Fibroblast of gingiva (primary cell): ENCODE results near the gene SNRNP25.
A peak's percentile ranks its signal among the peaks of the same experiment; 100 is the strongest.
"Not testable (repeated sequence)": the region's sequence is repeated elsewhere in the genome, so short reads cannot be mapped to it uniquely, and the experiment has no call there.

ENCODE experiments used
- DNase-seq: peaks from one replicate; pipeline ENCODE4 v3.0.0-alpha.2; 2011; ENCODE audit warnings: low read depth

The SNRNP25 gene

DNA sequence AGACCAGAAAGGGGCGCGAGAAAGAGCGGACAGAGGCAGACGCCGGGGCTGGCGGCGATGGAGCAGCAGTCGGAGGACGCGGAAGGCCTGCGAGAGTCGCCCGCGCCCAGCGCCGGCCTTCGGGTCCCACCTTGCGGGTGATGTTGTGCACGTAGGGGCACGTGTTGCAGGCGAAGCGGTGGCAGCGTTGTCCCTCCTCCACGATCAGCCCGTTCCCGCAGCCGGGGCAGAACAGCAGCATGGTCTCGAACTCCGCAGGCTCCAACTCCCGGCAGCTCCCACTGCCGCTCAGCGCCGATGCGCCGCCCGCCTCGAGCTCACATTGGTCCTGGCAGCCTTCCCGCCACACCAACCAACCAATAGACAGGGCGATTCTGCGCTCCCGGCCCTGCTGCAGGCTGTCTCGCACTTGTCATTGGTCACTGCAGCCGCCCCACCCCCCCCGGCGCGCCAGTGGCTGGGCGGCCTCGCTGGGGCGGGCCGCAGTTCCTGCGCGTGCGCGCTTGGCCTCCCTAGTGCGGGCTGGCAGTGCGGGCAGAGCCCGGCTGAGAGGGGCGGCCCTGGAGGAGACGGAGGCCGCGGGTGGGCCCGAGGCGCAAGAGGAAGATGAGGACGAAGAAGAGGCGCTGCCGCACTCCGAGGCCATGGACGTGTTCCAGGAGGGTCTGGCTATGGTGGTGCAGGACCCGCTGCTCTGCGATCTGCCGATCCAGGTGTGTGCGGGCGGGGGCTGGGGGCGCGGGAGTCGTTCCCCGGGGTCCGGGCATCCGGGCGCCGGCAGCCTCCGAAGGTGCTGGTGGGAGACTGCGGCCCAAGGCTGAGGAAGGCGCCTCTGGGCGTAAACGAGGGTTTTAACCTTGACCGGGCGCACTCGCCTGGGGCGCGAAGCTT lies at the start of gene SNRNP25, which contains the start of gene POLR3K:
TSS of gene SNRNP25 (plus strand) at position 483 of the 891 bp plus-strand sequence. CDS start at position 672, 189 bp downstream.
TSS of gene POLR3K (minus strand) at position 263 of the 891 bp plus-strand sequence. CDS start at position 241, 22 bp downstream.
- DNase-seq, result peak; percentile 98

DNA sequence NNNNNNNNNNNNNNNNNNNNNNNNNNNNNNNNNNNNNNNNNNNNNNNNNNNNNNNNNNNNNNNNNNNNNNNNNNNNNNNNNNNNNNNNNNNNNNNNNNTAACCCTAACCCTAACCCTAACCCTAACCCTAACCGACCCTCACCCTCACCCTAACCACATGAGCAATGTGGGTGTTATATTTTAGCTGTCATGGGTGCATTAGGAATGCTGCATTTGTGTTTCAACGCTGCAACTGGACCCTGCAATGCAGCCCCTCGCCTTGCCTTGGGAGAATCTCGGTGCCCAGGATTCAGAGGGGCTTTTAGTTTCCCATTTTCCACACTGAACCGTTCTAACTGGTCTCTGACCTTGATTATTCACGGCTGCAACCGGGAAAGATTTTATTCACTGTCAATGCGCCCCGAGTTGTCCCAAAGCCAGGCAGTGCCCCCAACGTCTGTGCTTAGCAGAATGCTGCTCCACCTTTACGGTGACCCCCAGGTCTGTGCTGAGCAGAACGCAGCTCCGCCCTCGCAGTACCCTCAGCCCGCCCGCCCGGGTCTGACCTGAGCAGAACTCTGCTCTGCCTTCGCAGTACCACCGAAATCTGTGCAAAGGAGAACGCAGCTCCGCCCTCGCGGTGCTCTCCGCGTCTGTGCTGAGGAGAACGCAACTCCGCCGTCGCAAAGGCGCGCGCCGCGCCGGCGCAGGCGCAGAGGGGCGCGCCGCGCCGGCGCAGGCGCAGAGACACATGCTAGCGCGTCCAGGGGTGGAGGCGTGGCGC lies 43.5 kb upstream of the SNRNP25 start:
- DNase-seq, result no peak

DNA sequence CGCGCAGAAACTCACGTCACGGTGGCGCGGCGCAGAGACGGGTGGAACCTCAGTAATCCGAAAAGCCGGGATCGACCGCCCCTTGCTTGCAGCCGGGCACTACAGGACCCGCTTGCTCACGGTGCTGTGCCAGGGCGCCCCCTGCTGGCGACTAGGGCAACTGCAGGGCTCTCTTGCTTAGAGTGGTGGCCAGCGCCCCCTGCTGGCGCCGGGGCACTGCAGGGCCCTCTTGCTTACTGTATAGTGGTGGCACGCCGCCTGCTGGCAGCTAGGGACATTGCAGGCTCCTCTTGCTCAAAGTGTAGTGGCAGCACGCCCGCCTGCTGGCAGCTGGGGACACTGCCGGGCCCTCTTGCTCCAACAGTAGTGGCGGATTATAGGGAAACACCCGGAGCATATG lies 42.9 kb upstream of the SNRNP25 start:
- not testable (repeated sequence) for DNase-seq

DNA sequence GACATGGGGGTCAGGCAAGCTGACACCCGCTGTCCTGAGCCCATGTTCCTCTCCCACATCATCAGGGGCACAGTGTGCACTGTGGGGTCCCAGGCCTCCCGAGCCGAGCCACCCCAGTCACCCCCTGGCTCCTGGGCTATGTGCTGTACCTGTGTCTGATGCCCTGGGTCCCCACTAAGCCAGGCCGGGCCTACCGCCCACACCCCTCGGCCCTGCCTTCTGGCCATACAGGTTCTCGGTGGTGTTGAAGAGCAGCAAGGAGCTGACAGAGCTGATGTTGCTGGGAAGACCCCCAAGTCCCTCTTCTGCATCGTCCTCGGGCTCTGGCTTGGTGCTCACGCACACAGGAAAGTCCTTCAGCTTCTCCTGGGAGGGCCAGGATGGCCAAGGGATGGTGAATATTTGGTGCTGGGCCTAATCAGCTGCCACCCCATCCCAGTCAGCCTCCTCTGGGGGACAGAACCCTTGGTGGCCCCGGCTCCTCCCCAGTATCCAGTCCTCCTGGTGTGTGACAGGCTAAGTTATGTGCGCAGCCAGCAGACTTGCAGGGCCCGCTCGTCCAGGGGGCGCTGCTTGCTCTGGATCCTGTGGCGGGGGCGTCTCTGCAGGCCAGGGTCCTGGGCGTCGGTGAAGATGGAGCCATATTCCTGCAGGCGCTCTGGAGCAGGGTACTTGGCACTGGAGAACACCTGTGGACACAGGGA lies 36.4 kb upstream of the SNRNP25 start:
- DNase-seq, result not testable (repeated sequence)

DNA sequence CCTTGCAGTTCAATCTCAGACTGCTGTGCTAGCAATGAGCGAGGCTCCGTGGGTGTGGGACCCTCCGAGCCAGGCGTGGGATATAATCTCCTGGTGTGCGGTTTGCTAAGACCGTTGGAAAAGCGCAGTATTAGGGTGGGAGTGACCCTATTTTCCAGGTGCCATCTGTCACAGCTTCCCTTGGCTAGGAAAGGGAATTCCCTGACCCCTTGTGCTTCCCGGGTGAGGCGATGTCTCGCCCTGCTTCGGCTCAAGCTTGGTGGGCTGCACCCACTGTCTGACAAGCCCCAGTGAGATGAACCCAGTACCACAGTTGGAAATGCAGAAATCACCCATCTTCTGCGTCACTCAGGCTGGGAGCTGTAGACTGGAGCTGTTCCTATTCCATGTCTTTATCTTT lies 32.7 kb upstream of the SNRNP25 start:
- DNase-seq, result not testable (repeated sequence)

DNA sequence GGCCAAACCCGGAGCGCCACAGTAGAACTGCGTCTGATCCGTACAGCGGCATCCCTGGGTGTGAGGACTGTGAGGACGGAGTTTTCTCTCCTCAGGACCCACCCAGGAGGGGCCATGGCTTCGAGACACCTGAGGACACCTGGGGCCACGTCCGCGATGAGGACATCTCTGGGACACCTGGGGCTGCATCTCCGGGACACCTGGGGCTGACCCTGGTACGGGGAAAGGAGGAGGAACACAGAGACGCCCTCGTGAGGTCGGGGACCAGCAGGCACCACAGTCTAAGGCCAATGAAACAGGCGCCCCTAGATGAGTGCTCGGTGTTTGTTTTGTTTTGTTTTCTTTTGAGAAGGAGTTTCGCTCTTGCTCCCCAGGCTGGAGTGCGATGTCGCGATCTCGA lies 29.5 kb upstream of the SNRNP25 start:
- not testable (repeated sequence) for DNase-seq

DNA sequence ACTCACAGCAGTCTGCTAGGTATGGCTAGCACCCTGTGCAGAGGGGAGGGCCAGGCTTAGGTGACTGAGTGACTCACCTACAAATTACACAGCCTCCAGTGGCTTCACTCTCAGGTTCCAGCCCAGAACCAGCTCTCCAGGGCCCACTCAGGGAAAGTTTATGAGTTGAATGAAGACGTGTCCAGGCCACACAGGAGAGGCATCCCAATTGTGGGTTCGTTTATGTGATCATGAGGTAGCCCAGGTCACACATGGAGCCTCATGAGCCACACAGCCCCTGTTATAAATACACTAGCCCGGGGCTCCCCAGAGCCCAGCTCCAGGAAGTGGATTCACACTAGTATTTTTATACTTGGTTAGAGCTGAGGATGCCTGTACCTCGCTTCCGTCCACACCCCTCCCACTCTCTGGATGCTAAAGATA lies 27.7 kb upstream of the SNRNP25 start:
- DNase-seq, result not testable (repeated sequence)

DNA sequence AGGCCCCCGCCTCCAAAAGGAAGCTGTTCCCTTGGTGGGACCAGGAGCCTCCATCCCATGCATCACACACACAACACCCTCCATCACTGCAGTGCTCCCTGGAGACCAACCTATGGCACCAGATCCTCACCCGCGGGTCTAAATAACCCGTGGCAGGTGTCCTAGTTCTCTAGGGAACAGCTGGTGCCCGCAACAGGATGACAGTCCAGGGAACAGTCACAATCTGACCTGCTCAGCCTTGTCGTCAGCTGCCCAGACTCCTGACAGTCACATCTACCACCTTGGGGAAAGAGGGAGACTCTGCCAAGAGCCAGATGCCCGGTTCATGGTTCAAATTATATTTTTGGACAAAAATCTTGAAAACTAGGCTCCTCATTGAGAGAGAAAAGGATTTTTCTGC lies 23.0 kb upstream of the SNRNP25 start:
- DNase-seq, result not testable (repeated sequence)

DNA sequence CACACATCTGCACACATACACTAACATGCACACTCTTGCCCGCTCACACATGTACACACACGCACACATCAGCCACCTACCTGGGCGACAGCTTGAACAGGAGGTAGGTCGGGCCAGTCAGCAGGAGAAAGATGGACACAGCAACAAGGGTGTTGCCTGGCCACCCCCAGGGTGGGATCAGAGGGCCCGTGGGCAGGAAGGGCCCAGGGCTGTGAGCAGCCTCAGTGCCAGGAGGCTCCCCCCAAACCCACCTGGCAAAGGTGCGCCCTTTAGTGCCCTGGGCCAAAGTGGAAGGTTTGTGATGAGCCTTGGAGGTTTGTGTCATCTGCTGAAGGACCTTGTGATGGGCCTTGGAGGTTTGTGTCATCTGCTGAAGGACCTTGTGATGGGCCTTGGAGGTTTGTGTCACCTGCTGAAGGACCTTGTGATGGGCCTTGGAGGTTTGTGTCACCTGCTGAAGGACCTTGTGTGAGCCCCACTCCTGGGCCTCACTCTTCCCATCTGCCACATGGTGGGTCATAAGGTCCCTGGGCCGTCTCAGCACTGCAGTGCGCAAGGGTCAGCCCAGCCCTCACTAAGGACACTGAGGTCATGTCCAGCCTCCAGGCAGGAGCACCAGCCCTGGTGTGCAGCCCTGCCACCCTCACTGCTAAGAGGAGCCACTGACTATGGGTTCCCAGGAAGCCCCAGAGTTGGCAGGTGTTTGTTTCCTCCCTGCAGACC lies 20.3 kb upstream of the SNRNP25 start:
- DNase-seq, result not testable (repeated sequence)

DNA sequence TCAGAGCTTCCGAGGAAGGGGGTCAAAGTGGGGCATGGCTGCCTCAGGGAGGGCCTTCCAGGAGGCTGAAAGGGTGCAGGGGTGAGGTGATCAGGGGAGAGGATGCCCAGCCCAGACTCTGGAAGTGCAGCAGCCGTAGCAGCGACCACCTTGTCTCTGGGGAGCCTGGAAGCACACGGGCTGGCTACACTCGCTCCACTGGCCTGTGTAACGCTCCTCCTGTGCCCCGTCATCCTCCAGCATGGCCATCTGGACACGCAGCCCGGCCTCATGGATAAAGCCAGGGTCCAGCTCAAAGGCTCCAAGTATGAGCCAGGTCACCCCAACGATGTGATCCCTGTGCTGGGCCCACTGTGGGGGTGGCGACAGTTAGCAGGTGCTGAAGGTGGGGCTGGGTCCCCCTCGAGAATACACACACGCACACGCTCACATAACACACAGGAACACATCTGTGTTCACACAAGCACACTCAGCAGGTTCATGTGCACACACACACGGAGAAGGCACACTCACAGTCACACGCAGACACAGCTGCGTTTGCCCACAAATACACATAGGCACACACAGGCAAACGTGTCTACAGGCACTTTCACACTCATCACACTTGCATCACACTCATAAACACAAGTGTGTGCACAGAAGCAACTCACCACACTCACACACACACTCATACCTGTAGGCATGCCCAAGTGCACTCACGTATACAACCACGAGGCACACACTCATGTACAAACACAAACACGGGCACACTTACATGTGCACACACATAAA lies 19.6 kb upstream of the SNRNP25 start:
- no peak for DNase-seq

DNA sequence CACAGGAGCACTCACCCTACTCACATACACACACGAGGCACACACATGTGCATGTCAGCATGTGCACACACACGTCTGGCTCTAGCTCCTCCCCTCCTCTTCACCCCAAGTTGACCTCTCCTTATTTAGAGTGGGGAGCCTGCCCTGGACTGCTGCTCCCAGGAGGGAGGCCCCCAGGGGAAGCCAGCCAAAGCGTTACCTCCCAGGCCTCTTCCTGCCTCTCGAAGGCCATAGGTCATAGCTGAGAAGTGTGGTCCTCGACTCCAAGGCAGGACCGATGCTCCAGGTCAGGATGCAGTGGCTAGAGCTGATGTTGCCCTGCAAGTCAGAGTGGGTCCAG lies 19.0 kb upstream of the SNRNP25 start:
- no peak for DNase-seq

DNA sequence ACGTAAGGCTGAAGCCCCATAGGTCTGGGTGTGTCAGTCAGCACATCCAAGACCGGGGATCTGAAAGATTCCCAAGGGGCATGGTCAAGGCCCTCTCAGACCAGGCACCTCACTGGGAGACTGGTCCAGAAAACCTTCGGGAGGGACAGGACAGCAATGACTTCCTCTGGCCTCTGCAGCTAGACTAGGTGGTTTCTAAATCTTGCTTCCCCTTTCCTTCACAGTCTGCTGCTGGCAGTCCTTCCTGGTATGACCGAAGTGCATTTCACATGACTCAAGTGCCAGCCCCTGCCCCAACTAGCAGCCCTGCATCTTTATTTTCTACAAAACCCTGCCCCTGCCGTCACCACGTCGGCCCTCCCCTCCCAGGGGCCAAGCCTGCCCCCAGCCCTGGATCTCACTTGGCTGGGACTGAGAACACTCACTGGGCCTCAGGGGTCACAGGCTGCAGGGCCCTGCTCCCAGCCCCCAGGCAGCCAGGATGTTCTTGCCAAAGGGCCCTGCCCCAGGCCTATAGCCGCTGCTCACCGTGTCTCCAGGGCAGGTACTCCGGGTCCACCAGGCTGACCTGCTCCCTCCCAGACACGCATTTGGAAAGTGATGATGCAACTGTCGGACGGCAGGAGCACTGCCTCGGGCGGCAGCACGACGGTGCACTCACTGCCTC lies 18.5 kb upstream of the SNRNP25 start:
- DNase-seq, result no peak

DNA sequence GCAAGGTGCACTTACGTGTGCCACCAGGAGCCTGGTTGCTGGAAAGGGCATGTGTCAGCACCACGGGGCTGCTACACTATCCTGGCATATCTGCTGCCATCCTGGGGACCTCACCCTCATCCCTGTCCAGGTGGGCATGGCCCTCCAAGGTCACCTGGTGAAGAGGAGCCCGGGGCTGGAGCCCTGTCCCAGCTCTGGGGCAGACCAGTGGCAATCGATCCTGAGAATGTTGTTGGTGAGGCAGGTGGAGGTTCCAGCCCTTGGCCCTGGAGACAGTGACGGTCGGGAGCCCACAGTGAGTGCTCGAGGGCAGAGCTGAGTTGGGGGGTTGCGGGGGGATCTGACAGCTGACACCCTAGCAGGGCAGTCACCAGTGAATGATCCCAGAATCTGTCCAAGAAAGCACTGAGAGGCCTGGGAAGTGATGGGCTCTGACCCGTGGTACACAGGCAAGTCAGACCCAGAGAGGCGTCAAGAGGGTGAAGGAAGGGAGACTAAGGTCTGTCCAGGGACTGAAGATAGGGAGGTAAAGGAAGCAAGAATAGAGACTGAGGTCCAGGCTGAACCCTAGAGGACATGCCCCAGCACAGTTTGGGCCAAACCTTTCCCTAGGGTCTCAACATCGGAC lies 17.8 kb upstream of the SNRNP25 start:
- no peak for DNase-seq

DNA sequence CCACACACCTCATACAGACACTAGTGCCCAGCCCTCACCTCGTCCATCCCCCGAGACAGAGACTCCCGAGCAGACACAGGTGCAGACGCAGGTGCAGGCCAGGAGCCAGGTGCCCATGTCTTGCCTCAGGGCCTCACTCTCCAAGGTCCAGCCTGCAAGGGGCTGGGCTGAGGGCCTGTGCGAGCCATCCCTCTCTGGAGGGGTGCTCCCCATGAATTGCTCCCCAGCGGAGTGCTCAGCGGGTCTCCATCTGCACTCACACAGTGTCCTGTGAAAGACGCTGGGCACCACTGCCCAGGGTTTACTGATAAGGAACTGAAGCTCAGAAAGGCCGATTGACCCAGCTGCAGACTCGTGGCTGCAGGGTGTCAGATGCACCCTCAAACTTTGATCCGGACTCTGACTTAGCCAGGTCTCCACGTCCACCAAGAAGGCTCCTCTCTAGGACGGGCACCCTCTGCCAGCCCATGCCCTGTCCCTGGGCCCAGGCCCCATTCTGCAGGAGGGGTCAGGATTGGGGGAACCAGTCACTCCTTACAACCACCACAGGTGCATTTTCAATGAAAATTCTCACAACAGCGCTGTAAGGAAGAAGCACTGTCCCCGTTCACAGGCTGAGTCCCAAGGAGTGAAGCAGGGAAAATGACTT lies 17.2 kb upstream of the SNRNP25 start:
- DNase-seq, result no peak

DNA sequence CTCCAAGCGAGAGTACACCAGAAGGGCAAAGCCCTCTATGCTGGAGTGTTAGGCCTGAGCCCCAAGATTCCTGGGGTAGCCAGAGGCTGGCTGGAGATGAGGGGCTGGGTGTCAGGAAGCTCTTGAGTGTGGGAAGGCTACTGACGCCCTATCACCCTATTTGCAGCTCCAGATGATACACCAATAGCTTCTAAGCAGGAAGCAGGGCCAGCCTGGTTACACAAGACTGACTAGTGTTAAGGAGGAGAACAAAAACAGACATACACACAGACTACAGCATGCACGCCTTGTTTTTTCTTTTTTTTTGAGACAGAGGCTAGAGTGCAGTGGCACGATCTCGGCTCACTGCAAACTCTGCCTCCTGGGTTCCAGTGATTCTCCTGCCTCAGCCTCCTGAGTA lies 16.1 kb upstream of the SNRNP25 start:
- DNase-seq, result no peak

DNA sequence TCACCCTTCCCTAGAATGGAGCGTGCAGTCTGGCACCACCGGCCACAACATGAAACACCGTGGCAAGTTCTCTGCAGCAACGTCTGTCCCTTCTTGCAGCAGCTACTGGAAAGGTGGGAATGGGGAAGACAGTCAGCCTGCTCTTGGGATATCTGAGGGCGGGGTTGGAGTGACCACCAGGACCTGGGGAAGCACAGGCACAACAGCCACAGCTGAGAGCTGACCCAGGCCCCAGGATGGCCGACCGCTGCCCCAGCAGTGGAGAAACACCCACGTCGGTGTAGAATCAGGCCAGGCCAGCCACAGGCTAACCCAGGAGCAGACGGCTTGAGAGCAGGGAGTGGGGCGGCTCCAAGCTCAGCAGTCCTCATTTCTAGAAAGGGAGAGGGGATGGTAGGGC lies 15.4 kb upstream of the SNRNP25 start:
- not testable (repeated sequence) for DNase-seq

DNA sequence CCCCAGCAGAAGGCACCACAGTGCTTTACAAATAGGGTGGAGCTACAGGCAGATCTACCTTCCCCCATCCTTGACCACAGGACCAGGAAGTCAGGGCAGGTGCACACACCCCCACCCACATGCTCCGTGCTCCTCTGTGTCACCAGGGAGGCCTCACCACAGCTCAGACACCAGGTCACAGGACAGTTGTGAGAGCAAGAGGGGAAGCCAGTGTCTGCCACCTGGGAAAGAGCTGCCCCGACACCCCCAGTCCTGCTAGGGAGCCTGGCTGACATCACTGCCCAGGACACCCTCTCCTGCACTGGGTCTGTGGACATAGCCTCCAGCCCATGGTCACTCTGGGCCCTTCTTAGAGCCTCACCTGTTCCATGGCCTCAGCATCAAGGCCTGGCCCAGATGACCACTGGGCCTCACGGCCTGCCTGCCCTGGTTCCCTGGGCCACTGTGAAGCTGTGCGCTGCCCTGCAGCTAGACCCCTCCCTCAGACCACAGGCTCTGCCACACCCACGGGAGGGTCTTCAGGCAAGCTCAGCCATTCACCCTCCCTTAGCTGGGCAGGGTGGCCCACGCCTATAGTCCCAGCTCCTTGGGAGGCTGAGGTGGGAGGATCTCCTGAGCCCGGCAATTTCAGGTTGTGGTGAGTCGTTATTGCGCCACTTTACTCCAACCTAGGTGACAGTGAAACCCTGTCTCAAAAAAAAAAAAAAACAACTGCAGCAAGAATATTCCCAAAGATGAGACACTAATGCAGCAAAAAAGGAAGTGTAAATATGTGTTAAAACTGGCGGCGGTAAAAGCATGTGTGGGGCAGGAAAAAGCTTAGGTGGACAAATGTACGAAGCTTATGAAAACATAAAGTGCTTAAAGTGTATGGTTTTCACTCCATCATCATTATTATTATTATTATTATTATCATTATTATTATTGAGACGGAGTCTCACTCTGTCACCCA lies 14.4 kb upstream of the SNRNP25 start:
- no peak for DNase-seq

DNA sequence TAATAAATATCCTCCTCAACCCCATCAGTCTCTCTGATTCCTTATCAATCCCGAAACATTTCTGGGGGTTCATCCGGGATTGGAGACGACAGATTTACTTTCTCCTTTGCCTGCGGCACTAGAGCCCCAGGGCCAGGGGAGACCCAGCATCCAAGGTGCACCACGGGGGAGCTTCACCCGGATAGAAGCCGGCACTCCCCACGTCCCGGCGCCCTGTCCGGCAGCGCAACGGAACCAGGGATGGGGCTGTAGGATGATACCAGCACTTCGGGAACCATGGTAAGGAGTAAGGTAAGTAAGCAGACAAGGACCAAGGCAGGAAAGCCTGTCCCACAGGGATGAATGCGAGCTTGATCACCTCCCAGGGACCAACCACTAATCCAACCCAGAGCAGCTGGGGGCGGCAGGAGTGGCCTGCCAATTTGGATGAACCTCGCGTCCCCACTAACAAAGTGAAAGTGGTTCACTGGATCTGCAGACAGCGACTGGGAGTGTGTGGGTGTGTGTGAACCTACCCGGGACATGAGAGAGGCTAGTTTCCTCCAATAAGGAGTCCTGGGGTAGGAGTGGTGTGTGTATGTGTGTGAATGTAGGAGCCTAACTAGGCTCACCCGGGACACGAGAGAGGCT lies 12.1 kb upstream of the SNRNP25 start:
- DNase-seq, result no peak
